GM10266 (cell line): Measurements from ENCODE around the gene PPM1H.
"Not testable (repeated sequence)": the region's sequence is repeated elsewhere in the genome, so short reads cannot be mapped to it uniquely, and the experiment has no call there.

Experiments used
- DNase-seq: peaks from one replicate; pipeline ENCODE4 v3.0.0; 2012; ENCODE audit errors: extremely low spot score
- TF ChIP-seq, protein P1 (sequence below): IDR thresholded peaks from 2 replicates; pipeline ENCODE4 v1.5.1; 2012; ENCODE audit warnings: mild to moderate bottlenecking, low read depth; ENCODE audit not compliant: control insufficient read depth, insufficient read depth; ENCODE audit errors: missing control alignments

PPM1H gene

DNA sequence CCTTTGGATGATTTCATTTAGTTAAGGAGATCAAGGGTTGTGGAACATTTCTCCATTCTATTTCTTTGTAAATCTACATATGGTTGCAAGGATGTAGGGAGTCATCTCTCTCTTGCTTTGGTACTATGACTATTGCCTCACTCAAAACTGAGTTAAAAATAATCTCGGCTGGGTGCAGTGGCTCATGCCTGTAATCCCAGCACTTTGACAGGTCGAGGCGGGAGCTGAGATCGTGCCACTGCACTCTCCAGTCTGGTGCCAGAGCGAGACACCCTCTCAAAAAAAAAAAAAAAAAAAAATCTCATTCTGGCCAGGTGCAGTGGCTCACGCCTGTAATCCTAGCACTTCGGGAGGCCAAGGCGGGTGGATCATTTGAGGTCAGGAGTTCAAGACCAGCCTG is 24.8 kb upstream of the PPM1H start:
- no peak for DNase-seq
- TF ChIP-seq, protein P1, sequence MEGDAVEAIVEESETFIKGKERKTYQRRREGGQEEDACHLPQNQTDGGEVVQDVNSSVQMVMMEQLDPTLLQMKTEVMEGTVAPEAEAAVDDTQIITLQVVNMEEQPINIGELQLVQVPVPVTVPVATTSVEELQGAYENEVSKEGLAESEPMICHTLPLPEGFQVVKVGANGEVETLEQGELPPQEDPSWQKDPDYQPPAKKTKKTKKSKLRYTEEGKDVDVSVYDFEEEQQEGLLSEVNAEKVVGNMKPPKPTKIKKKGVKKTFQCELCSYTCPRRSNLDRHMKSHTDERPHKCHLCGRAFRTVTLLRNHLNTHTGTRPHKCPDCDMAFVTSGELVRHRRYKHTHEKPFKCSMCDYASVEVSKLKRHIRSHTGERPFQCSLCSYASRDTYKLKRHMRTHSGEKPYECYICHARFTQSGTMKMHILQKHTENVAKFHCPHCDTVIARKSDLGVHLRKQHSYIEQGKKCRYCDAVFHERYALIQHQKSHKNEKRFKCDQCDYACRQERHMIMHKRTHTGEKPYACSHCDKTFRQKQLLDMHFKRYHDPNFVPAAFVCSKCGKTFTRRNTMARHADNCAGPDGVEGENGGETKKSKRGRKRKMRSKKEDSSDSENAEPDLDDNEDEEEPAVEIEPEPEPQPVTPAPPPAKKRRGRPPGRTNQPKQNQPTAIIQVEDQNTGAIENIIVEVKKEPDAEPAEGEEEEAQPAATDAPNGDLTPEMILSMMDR = no peak

DNA sequence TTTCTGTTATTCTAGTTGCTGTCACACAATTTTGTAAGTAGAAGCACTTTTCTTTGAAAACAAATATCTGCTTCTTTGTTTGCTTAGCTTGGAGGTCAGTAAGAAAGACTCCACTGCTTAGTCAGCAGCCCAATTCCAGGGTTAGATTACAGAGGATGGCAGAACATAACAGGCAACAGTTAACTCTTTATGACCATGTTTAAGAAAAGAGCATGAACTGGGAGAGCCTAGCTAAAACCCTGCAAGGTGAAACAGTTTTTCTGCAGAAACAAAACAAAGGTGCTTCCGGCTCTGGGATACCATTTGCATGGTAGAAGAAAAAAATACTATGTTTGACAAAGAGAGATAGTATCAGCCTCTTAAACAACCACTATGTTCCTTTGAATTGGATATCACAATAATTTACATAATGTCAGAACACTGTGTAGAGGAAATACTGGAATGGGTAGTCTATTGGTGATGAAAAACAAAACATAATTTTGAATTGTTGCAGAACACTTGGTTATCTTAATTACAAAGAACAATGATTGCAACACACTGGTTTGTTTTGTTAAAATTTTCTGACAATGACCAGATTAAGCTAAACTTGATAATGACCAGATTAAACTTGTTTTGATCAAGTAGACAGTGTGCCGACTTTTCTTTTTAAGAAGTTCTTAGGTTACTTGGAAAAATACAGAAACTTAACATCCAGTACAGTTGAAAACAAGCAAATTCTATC is 22.4 kb upstream of the PPM1H start:
- TF ChIP-seq, protein P1 = no peak
- DNase-seq = no peak

DNA sequence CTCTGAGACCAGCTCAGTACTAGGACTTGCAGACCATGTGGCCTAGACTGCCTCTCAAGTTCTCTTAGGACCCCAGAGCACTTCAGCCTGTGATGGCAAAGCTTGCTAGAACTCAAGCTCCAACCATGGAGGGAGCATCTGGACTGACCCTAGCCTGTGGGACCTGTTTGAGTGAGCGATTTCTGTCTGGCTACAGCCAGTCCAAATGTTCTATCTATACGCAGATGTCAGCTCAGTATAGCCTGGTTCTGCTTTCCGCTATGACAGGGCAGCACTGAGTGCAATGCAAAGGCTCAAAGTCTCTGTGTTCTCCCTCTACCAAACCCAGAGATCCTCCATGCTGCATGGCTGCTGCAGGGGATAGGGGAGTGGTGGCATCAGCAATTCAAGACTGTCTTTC is 20.7 kb upstream of the PPM1H start:
- TF ChIP-seq, protein P1 = no peak
- no peak for DNase-seq

DNA sequence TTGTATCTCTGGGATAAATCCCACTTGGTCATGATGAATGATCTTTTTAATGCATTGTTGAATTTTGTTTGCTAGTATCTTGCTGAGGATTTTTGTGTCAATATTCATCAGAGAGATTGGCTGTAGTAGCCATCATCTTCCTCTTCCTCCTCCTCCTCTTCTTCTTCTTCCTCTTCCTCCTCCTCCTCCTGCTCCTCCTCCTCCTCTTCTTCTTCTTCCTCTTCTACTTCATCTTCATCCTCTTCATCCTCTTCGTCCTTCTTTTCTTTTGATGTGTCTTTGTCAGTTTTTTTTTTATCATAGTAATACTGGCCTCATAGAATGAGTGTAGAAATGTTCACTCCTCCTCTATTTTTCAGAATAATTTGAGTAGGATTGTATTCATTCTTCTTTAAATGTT is 15.4 kb upstream of the PPM1H start:
- no peak for DNase-seq
- TF ChIP-seq, protein P1 = no peak

DNA sequence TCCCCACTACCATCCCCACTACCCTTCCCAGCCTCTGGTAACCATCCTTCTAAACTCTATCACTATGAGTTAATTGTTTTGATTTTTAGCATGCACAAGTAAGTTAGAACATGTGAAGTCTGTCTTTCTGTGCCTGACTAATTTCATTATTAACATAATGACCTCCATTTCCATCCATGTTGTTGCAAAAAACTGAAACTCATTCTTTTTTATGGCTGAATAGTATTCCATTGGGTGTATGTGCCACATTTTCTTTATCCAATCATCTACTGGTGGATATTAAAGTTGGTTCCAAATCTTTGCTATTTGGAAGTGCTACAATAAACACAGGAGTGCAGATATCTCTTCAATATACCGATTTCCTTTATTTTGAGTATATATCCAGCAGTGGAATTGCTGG is 13.2 kb upstream of the PPM1H start:
- TF ChIP-seq, protein P1 = no peak
- DNase-seq = no peak

DNA sequence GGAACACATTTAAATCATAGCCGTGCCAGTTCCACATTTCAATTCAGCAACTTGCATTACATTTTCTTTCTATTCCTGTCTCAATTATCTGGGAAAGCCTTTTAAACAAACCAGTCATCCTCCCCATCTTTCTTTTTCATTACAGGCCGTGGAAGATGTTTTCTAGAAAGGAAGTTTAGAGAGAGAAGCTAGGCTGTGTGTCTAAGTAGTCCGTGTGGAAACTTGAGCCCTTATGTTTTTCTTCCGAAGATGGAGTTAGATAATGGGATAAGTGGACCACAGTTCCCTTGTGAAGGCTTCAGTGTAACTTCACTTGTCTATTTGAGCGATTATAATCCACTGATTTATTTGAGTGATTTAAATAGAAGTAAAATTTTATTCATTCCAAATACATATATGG is 12.4 kb upstream of the PPM1H start:
- no peak for DNase-seq
- TF ChIP-seq, protein P1 = no peak

DNA sequence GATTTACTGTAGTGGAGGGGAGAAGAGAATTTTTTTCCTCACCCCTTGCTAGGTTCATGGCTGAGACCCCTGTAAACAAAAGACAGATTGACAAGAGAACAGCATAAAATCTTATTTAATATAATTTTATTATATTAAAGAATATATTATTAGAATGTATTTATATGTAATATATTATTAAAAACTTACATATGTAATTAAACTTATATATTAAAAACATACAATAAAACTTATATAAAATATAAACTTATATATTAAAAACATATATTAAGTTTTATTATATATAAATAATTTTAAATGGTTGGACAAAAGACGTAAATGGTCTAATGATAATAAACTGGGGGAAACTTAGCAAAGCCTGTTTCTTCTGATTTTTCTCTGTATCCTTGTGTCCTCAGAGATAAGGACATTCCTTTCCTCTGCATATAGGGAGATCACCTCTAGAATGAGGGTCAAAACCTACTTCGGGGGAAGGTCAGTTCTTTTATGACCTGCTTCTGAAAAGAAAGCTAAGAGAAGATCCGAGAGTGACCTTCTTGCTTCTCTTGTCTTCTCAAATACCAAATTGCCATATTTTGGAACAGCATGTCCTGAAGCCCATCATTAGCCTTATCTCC is 8.9 kb upstream of the PPM1H start:
- TF ChIP-seq, protein P1 = no peak
- DNase-seq = no peak

DNA sequence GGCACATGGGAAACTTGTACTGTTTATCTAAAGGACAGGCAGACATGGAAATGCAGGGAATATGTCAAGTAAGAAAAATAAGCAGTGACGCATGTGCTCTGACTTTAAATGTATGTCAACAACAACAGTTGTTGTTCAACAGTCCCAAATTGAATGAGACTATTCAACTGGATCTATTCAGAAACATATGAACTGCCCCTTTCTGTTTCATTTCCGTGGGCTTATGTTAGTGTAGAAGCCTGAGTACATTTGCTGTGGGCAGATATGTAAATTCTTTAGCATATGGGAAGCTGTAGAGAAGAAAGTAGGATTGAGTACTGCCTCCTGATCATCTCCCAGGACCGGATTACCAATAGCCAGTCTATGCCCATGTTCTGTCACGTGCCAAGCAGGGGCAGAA is 7.4 kb upstream of the PPM1H start:
- DNase-seq = not testable (repeated sequence)
